ENCODE data around the gene KCNE4.

Gene KCNE4

DNA sequence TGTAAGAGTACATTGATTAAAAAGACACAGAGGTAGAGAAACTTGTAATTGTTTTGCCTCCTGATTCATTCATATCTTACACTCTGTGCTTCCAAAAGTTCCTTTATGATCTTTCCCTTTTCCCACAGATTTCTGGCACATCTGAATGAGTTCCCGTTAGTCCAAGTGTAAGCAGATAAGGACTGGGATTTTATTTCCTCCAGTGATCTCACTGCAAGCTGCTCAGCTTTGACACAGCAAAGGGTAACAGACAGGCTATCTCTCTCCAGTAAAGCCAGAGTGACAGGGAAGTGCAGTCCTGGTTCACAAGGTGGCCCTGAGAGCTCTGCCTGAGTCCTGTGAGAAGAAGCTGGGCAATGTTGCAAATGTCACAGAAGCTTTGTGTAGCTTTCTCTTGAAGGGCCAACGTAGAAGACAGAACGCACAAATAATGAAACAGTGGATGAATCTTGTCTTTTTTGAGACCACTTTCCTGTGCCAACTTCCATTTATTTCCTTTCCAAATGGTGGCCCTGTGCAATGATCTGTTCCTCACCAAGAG is 32.5 kb upstream of the KCNE4 start:
- TF ChIP-seq TEAD4 (IDR thresholded peaks at IDR 0.05) = no peak
- no peak for TF ChIP-seq CREB1 (IDR thresholded peaks at IDR 0.05; ENCODE audit: low read depth)
- TF ChIP-seq EGR1 (IDR thresholded peaks at IDR 0.05) = no peak
- TF ChIP-seq EP300 (IDR thresholded peaks at IDR 0.05; ENCODE audit: borderline replicate concordance) = no peak
- no peak for TF ChIP-seq RAD21 (IDR thresholded peaks at IDR 0.05; ENCODE audit: low read depth)
- no peak for TF ChIP-seq FOXM1 (IDR thresholded peaks at IDR 0.05; ENCODE audit: borderline replicate concordance, low read depth)
- no peak for TF ChIP-seq REST (IDR thresholded peaks at IDR 0.05; ENCODE audit: low read depth)
- TF ChIP-seq ZBTB7A (IDR thresholded peaks at IDR 0.05; ENCODE audit: low read depth) = no peak
- TF ChIP-seq TAF1 (IDR thresholded peaks at IDR 0.05; ENCODE audit: low read depth) = no peak
- no peak for TF ChIP-seq CEBPB (IDR thresholded peaks at IDR 0.05)
- no peak for TF ChIP-seq TCF12 (IDR thresholded peaks at IDR 0.05; ENCODE audit: low read depth)
- no peak for TF ChIP-seq NFIC (IDR thresholded peaks at IDR 0.05)
- TF ChIP-seq USF1 (IDR thresholded peaks at IDR 0.05) = no peak

DNA sequence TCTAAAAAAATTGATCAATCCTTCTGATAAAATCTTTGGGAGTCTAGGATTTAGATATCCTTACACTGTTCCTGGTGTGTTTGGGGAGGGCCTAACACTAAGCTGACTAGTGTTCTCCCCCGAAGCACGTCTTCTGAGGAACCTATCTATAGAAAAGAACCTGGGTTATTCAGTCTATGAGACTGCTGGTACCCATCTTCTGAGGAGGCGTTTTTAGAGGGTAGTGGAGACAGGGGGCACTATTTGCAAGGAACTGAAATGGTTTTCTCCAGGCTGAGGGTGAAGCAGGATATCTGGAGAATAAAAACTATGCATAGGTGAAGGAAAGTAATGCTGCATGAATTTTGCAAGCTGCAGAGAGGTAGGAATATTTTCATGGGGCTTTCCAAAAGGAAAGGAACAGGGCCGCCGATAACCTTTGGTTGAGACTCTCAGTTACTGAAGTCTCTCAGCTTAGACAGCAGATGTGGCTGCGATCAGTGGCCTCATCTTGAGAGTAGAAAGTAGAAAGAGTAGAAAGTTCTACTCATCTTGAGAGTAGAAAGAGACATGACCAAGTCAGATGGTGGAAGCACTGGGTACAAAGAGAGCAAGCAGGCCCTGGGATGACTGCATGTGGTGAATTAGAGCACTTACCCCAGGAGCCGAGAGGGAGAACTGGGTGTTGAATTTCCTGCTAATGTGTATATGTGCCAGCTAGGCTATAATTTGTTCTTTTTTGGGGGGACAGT is 31.8 kb upstream of the KCNE4 start:
- TF ChIP-seq RAD21 (IDR thresholded peaks at IDR 0.05; ENCODE audit: low read depth) (peak; percentile 27; the same call in 1 of the 2 replicates), EGR1 (IDR thresholded peaks at IDR 0.05) (no peak)

DNA sequence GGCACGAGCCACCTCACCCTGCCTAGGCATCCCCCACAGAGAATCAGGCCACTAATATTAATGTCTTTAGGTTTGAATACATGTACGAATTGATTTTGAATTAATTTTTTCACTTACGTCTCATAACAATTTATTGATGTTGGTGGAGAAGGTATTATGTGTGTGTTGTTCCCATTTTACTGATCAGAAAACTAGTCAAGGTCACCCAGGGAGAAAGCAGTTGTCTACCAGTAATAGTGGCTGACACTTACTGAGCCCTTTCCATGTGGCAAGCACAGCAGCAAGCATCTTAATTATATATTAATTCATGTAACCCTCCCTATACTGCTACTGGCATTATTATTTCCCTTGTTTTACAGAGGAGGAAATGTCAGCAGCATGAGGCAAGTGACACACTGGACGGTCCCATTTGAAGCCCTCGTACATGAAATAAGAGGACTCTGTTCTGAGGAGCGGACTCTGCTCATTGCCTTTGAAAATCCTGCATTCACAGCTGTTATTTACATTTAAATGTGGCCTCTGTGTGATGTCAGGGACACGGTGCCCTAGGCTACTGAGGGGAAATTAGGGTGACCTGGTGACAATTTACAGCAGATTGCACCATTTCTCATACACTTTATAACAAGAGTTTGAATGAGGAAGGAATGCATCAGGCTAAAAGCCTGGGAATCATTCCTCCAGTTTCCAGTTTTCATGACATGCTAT is 30.9 kb upstream of the KCNE4 start:
- TF ChIP-seq CREB1 (IDR thresholded peaks at IDR 0.05; ENCODE audit: low read depth) = no peak
- TF ChIP-seq TEAD4 (IDR thresholded peaks at IDR 0.05) = no peak
- TF ChIP-seq USF1 (IDR thresholded peaks at IDR 0.05) = no peak
- TF ChIP-seq NFIC (IDR thresholded peaks at IDR 0.05) = no peak
- no peak for TF ChIP-seq CEBPB (IDR thresholded peaks at IDR 0.05)
- TF ChIP-seq TAF1 (IDR thresholded peaks at IDR 0.05; ENCODE audit: low read depth) = no peak
- TF ChIP-seq FOXM1 (IDR thresholded peaks at IDR 0.05; ENCODE audit: borderline replicate concordance, low read depth) = no peak
- TF ChIP-seq TCF12 (IDR thresholded peaks at IDR 0.05; ENCODE audit: low read depth) = no peak
- no peak for TF ChIP-seq MAX (IDR thresholded peaks at IDR 0.05)
- no peak for TF ChIP-seq EGR1 (IDR thresholded peaks at IDR 0.05)
- TF ChIP-seq YY1 (IDR thresholded peaks at IDR 0.05; ENCODE audit: low read depth) = no peak
- no peak for TF ChIP-seq ZBTB7A (IDR thresholded peaks at IDR 0.05; ENCODE audit: low read depth)

DNA sequence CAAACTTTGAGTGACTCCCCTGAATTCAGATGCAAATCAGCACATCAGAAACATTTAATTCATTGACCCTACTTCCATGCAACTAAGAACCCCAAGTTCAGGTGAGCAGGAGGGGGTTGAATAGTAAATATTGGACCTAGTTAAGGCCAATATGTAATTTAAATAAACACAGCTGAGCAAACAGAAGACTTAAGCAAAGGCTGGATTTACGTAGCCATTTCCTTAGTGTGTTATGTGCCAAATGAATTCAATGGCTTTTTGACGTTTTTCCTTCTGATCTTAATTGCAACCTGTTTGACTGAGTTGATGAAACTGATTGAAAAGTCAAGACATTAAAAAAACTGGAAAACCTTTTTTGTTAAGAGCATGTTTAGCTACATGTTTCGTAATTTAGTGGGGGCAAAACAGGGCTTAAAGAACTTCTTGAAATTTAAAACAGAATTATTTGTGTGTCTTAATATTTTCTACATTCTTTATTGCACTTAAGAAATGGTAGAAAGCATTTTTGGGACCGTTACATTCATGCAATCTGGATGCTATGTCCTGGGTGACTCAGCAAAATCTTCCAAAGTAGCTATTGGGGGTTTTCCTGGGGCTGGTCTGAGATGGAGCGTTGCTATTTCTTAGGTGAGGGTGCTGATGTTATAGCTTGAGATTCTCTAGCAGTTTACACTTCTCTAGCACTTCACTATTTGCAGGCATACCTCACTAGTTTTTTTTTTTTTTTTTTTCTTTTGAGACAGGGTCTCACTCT is 25.5 kb upstream of the KCNE4 start:
- TF ChIP-seq CREB1 (IDR thresholded peaks at IDR 0.05; ENCODE audit: low read depth) (no peak), EP300 (IDR thresholded peaks at IDR 0.05; ENCODE audit: borderline replicate concordance) (no peak), FOXM1 (IDR thresholded peaks at IDR 0.05; ENCODE audit: borderline replicate concordance, low read depth) (no peak), TCF12 (IDR thresholded peaks at IDR 0.05; ENCODE audit: low read depth) (no peak), TAF1 (IDR thresholded peaks at IDR 0.05; ENCODE audit: low read depth) (no peak), NFIC (IDR thresholded peaks at IDR 0.05) (no peak), MAX (IDR thresholded peaks at IDR 0.05) (no peak), USF1 (IDR thresholded peaks at IDR 0.05) (no peak), CEBPB (IDR thresholded peaks at IDR 0.05) (no peak), TEAD4 (IDR thresholded peaks at IDR 0.05) (no peak), YY1 (IDR thresholded peaks at IDR 0.05; ENCODE audit: low read depth) (no peak), ZBTB7A (IDR thresholded peaks at IDR 0.05; ENCODE audit: low read depth) (no peak), EGR1 (IDR thresholded peaks at IDR 0.05) (no peak), RAD21 (IDR thresholded peaks at IDR 0.05; ENCODE audit: low read depth) (no peak), REST (IDR thresholded peaks at IDR 0.05; ENCODE audit: low read depth) (no peak)

Measured in Ishikawa (cell line).